T-helper 1 cell treated with Interleukin-12 subunit alpha and Interleukin-12 subunit beta and Interleukin-4 antibody, amounts not matched to agents 30 μg/mL and 1 μg/mL, for 36 hours (primary cell): ENCODE measurements around the gene NLRP5.
"Not testable (repeated sequence)": the region's sequence is repeated elsewhere in the genome, so short reads cannot be mapped to it uniquely, and the experiment has no call there.

ENCODE experiments used
- H3K27ac Mint-ChIP-seq: one replicate; pipeline ENCODE4 v1.8.0; 2021; ENCODE audit warnings: mild to moderate bottlenecking, mixed read lengths
- H3K27me3 Mint-ChIP-seq: one replicate; pipeline ENCODE4 v1.8.0; 2021; ENCODE audit warnings: low read depth, mixed read lengths
- H3K36me3 Mint-ChIP-seq: one replicate; pipeline ENCODE4 v1.8.0; 2021; ENCODE audit warnings: low read depth, mixed read lengths
- H3K4me1 Mint-ChIP-seq: one replicate; pipeline ENCODE4 v1.8.0; 2021; ENCODE audit warnings: low read depth, mixed read lengths
- H3K4me3 Mint-ChIP-seq: one replicate; pipeline ENCODE4 v1.8.0; 2021; ENCODE audit warnings: mild to moderate bottlenecking, moderate library complexity, mixed read lengths
- H3K9me3 Mint-ChIP-seq: one replicate; pipeline ENCODE4 v1.8.0; 2021; ENCODE audit warnings: mixed read lengths

The NLRP5 gene

GRCh38 chr19:56086671-56087430 lies 100.3 kb downstream of the NLRP5 start:
- peaks cover 12% of the 10 kb centered on the region for H3K36me3 Mint-ChIP-seq
- H3K27ac Mint-ChIP-seq, result no peak overlapping the region
- no peaks in the 10 kb centered on the region for H3K27me3 Mint-ChIP-seq
- no peak overlapping the region for H3K4me3 Mint-ChIP-seq
- H3K4me1 Mint-ChIP-seq, result no peaks in the 10 kb centered on the region
- H3K9me3 Mint-ChIP-seq, result no peaks in the 10 kb centered on the region

GRCh38 chr19:56087647-56088496 lies 101.3 kb downstream of the NLRP5 start:
- peaks cover 5% of the 10 kb centered on the region for H3K9me3 Mint-ChIP-seq
- no peaks in the 10 kb centered on the region for H3K27me3 Mint-ChIP-seq
- H3K4me3 Mint-ChIP-seq, result no peak overlapping the region
- H3K27ac Mint-ChIP-seq, result no peak overlapping the region
- H3K36me3 Mint-ChIP-seq, result peaks cover 18% of the 10 kb centered on the region
- no peaks in the 10 kb centered on the region for H3K4me1 Mint-ChIP-seq

DNA sequence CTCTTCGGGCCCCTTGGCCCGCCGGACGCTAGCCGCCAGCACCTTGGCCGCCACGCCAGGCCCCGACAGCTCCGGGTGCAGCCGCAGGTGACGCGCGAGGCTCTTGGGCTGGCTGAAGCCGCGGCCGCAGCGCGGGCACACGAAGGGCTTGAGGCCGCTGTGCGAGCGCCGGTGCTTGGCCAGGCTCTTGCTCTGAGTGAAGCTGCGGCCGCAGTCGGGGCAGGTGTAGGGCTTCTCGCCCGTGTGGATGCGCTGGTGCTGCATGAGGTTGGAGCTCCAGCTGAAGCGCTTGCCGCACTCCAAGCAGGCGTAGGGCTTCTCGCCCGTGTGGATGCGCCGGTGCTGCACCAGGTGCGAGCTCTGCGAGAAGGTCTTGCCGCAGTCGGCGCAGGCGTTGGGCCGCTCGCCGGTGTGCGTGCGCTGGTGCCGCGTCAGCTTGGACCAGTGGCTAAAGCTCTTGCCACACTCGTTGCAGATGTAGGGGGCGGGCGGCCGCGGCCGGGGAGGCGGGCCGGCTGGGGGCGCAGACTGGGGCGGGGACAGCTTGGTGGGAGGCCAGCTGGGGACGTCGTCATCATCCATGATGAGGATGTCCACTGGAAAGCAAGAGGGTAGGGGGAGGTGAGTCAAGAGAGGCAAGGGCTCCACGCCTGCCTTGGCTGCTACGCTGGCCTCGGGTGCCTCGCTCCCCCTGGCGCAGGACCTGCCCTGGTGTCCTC lies 102.1 kb downstream of the NLRP5 start:
- Mint-ChIP-seq H3K36me3 (peaks cover 26% of the 10 kb centered on the region), H3K4me1 (no peaks in the 10 kb centered on the region), H3K27me3 (no peaks in the 10 kb centered on the region), H3K4me3 (no peak overlapping the region), H3K27ac (no peak overlapping the region), H3K9me3 (peaks cover 12% of the 10 kb centered on the region)

GRCh38 chr19:56089344-56089743 lies 102.8 kb downstream of the NLRP5 start:
- Mint-ChIP-seq H3K4me1 (no peaks in the 10 kb centered on the region), H3K9me3 (peaks cover 13% of the 10 kb centered on the region), H3K4me3 (no peak overlapping the region), H3K36me3 (peaks cover 30% of the 10 kb centered on the region), H3K27ac (no peak overlapping the region), H3K27me3 (no peaks in the 10 kb centered on the region)

DNA sequence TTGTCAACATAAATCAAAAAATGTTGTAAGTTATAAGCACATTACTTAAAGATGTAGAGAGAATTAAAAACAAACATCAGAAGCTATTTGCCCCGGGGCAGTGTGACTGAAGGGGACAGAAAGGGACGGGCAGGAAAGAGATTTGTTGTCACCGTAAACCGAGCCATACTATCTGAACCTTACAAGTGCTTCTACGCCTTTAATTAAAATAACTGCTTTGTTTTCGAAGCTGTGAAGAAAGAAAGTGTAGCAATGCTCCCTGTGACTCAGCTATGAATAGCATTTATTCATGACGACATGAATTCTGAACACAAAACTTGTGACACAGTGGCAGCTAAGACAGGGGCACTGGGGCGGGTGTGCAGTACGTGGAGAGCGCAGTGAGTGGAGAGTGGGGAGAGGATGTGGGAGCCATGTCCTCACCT lies 104.5 kb downstream of the NLRP5 start:
- Mint-ChIP-seq H3K4me1 (no peaks in the 10 kb centered on the region), H3K4me3 (no peak overlapping the region), H3K9me3 (peaks cover 13% of the 10 kb centered on the region), H3K27ac (no peak overlapping the region), H3K36me3 (peaks cover 39% of the 10 kb centered on the region), H3K27me3 (no peaks in the 10 kb centered on the region)

DNA sequence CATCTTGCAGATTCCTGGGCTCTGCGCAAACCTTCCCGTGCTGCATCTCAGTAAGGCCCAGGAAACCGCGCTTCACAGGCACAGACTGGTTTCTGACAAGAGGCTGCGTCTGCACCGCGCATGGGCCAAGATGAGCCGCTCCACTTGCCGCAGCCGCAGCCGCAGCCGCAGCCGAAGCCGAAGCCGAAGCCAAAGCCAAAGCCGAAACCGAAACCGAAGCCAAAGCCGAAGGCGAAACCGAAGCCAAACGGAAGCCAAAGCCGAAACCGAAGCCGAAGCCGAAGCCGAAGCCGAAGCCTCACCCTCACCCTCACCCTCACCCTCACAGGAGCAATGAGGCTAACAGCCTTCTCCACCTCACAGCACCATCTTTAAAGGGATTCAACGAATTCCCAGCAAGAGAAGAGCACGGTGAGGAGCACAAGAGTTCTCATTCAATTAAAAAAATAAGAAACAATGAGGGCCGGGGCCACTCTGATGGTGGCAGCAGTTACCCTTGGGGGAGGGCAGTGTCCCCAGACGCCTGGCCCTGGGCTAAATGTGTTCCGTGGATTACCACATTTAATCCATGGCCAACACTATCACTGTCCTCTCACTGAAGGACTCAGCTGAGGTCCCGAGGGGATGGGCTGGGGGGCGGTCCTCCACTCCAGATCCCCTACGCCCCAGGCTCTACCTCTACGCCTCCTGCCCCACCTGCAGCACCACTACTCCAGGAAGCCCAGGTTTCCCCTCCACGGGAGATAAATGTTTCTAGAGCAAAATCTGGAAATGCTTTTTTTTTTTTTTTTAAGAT lies 105.4 kb downstream of the NLRP5 start:
- peaks cover 13% of the 10 kb centered on the region for H3K9me3 Mint-ChIP-seq
- no peak overlapping the region for H3K4me3 Mint-ChIP-seq
- H3K36me3 Mint-ChIP-seq, result peaks cover 39% of the 10 kb centered on the region
- no peak overlapping the region for H3K27ac Mint-ChIP-seq
- no peaks in the 10 kb centered on the region for H3K4me1 Mint-ChIP-seq
- H3K27me3 Mint-ChIP-seq, result no peaks in the 10 kb centered on the region

- H3K4me1 Mint-ChIP-seq, result no peaks in the 10 kb centered on the region
- no peaks in the 10 kb centered on the region for H3K27me3 Mint-ChIP-seq
Observed at GRCh38 chr19:56092685-56093631, 106.4 kb downstream of the NLRP5 start.

DNA sequence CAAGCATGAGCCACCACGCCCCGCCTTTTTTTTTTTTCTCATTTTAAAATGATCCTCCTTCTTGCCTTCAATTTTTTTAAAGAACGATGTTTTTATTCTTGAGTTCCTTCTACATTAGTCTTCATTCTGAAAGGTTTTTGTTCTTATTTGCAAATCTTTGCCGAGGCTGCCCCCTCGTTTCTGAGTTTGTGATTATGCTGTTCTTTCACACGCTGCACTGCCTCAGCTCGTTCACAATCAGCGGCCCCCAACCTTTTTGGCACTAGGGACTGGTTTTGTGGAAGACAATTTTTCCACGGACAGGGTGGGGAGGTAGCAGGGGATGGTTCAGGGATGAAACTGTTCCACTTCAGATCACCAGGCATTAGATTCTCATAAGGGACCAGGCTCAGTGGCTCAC lies 107.9 kb downstream of the NLRP5 start:
- Mint-ChIP-seq H3K4me3 (no peak overlapping the region), H3K27ac (no peak overlapping the region), H3K27me3 (no peaks in the 10 kb centered on the region), H3K36me3 (peaks cover 39% of the 10 kb centered on the region), H3K9me3 (peaks cover 13% of the 10 kb centered on the region), H3K4me1 (no peaks in the 10 kb centered on the region)

More at GRCh38 chr19:56092685-56093631, 106.4 kb downstream of the NLRP5 start:
- peaks cover 13% of the 10 kb centered on the region for H3K9me3 Mint-ChIP-seq
- H3K36me3 Mint-ChIP-seq, result peaks cover 39% of the 10 kb centered on the region
- no peak overlapping the region for H3K4me3 Mint-ChIP-seq
- H3K27ac Mint-ChIP-seq, result no peak overlapping the region

DNA sequence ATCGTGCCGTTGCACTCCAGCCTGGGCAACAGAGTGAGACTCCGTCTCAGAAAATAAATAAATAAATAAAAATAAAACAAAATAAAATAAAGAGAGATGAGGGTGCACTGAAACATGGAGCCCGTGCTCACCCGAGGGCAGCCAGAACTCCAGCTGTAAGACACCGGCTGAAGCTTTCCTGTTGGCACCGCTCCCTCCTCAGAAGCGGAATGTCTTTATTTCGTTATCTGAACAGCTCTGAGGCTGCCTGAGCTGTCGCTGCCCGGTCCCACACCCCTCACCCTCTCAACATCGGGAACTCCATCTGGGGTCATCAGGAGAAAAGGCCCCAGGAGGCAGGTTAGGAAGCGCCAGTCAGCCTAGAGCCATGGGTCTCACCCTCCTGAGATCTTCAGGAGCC lies 110.1 kb downstream of the NLRP5 start:
- Mint-ChIP-seq H3K4me1 (peaks cover 2% of the 10 kb centered on the region), H3K9me3 (peaks cover 13% of the 10 kb centered on the region), H3K27ac (no peak overlapping the region), H3K27me3 (no peaks in the 10 kb centered on the region), H3K4me3 (no peak overlapping the region), H3K36me3 (peaks cover 35% of the 10 kb centered on the region)

DNA sequence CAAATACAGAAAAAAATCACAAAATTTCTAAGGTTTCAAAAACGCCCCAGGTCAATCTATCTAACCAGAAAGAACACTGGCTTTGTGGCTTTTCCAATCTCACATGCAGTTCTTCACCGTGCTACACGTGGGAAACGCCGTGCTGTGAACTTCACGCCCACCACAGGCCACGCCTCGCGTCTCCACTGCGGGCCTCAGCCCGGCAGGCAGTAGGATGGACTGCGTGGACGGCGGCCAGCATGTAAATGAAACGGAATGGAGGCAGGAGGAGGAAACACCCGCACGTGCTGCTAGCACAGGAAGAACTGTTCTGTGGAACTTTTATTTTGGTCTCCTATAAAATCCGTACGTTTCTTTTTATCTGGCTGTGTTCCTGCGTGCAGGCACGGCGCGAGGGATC lies 110.7 kb downstream of the NLRP5 start:
- H3K4me1 Mint-ChIP-seq, result peaks cover 2% of the 10 kb centered on the region
- H3K27me3 Mint-ChIP-seq, result no peaks in the 10 kb centered on the region
- no peak overlapping the region for H3K4me3 Mint-ChIP-seq
- H3K36me3 Mint-ChIP-seq, result peaks cover 33% of the 10 kb centered on the region
- H3K27ac Mint-ChIP-seq, result no peak overlapping the region
- peaks cover 13% of the 10 kb centered on the region for H3K9me3 Mint-ChIP-seq

DNA sequence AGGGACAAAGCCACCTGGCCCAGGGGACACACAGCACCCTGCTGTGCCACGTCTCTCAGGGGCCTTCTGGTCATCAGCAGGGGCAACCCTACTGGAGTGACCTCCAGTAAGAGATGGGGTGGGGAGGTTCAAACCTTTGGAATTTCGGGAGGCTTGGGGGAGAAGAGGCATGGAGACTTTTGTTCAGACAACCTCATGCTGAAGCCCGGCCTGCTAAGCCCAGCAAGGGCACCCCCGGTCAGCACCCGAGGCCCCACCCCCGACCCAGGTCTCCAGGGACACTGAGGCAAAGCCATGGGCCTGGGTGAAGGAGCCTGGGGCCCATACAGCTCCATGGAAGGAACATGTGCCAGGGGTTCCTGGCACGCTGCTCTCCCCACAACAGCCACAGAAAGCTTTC lies 111.2 kb downstream of the NLRP5 start:
- H3K4me1 Mint-ChIP-seq, result peaks cover 2% of the 10 kb centered on the region
- H3K4me3 Mint-ChIP-seq, result no peak overlapping the region
- H3K36me3 Mint-ChIP-seq, result peaks cover 29% of the 10 kb centered on the region
- H3K27ac Mint-ChIP-seq, result no peak overlapping the region
- peaks cover 9% of the 10 kb centered on the region for H3K9me3 Mint-ChIP-seq
- H3K27me3 Mint-ChIP-seq, result no peaks in the 10 kb centered on the region

GRCh38 chr19:56098237-56098636 lies 111.7 kb downstream of the NLRP5 start:
- H3K27me3 Mint-ChIP-seq, H3K4me3 Mint-ChIP-seq, H3K27ac Mint-ChIP-seq, H3K4me1 Mint-ChIP-seq, H3K9me3 Mint-ChIP-seq: not testable (repeated sequence)
- peaks cover 25% of the 10 kb centered on the region for H3K36me3 Mint-ChIP-seq
